Kidney (tissue), 14 donors: ENCODE data around the gene MASP2. TPM values are rescaled to one million over a fixed set of nuclear protein-coding genes. Genes with fewer than 3 reads are reported as not detected.
"Not testable (repeated sequence)": the region's sequence is repeated elsewhere in the genome, so short reads cannot be mapped to it uniquely, and the experiment has no call there.

ENCODE experiments used
- DNase-seq, 5 donors: peaks; one replicate each; pipeline ENCODE4 v3.0.0-alpha.2; 2013 to 2020
- FAIRE-seq: peaks from 2 replicates; lab custom pipeline; 2012; peaks lifted over from hg19 to GRCh38; lab: Jason Lieb, UNC
- H3K27ac ChIP-seq, 2 donors: one replicate each; pipeline ENCODE4 v1.7.0; 2013; ENCODE audit warnings: low read depth in 2 of 2, low read length in 2 of 2, inconsistent platforms in 1 of 2
- H3K27me3 ChIP-seq: one replicate; pipeline ENCODE4 v1.7.1; 2013; ENCODE audit warnings: low read length, inconsistent platforms; ENCODE audit not compliant: control insufficient read depth, insufficient read depth
- H3K36me3 ChIP-seq, 3 donors: one replicate each; pipeline versions ENCODE4 v1.7.0 to v1.7.1; 2013; ENCODE audit warnings: low read length in 3 of 3, control low read depth in 1 of 3, inconsistent platforms in 1 of 3; ENCODE audit not compliant: insufficient read depth in 3 of 3, control insufficient read depth in 2 of 3
- H3K4me1 ChIP-seq, 3 donors: one replicate each; pipeline versions ENCODE4 v1.7.0 to v1.7.1; 2013; ENCODE audit warnings: low read length in 3 of 3, inconsistent platforms in 1 of 3, low read depth in 1 of 3; ENCODE audit not compliant: control insufficient read depth in 2 of 3, insufficient read depth in 2 of 3
- H3K4me3 ChIP-seq, 3 donors: one replicate each; pipeline versions ENCODE4 v1.7.0 to v1.8.1; 2013; ENCODE audit warnings: low read length in 3 of 3, control low read depth in 1 of 3, inconsistent platforms in 1 of 3
- H3K9ac ChIP-seq, 3 donors: one replicate each; pipeline versions ENCODE4 v1.7.0 to v1.7.1; 2013; ENCODE audit warnings: low read length in 3 of 3, control low read depth in 1 of 3, inconsistent platforms in 1 of 3
- H3K9me3 ChIP-seq, 3 donors: one replicate each; pipeline versions ENCODE4 v1.7.0 to v1.7.1; 2013; ENCODE audit warnings: low read length in 3 of 3, control low read depth in 1 of 3, inconsistent platforms in 1 of 3; ENCODE audit not compliant: control insufficient read depth in 2 of 3, insufficient read depth in 1 of 3
- intact Hi-C: fragments of 100-400 bp; cut with DNase I; formaldehyde crosslinking; loops from one replicate; pipeline ENCODE4 v1.11.1; 2022
- polyA plus RNA-seq: library from polyadenylated mRNA; stranded (reverse); fragments of 350-450 nt; fragmentation: Illumina TruSeq; extraction: RNeasy Lipid Tissue Mini Kit (QIAGEN cat#74804); gene quantifications from one replicate; pipeline ENCODE4 v1.2.3, GENCODE V29; 2014; ENCODE audit warnings: low read depth, low replicate concordance; ENCODE audit not compliant: insufficient read depth
- total RNA-seq: library from RNA; stranded (reverse); fragmentation: NEBNext Ultra II Directional; extraction: Animal tissue kit (Norgen Biotek cat#: 25700); gene quantifications from one replicate; pipeline ENCODE4 v1.2.1, GENCODE V29; 2021
- TF ChIP-seq, protein P1 (sequence below): IDR thresholded peaks from 3 replicates; pipeline ENCODE4 v1.5.1; 2012; ENCODE audit warnings: mild to moderate bottlenecking, moderate library complexity, borderline replicate concordance; ENCODE audit not compliant: insufficient read depth; ENCODE audit errors: extremely low read depth
- donor health status: control.
- donor health status: control.
- donor health status: control.
- donor health status: control.
- donor health status: control.
- donor health status: DM: yes; HTN: yes; CAD: no.
- donor health status: Normal renal cell carcinoma (clear cell type).

Gene MASP2
- total and polyA plus RNA-seq, 2 donors from 2014 or later, result not detected

DNA sequence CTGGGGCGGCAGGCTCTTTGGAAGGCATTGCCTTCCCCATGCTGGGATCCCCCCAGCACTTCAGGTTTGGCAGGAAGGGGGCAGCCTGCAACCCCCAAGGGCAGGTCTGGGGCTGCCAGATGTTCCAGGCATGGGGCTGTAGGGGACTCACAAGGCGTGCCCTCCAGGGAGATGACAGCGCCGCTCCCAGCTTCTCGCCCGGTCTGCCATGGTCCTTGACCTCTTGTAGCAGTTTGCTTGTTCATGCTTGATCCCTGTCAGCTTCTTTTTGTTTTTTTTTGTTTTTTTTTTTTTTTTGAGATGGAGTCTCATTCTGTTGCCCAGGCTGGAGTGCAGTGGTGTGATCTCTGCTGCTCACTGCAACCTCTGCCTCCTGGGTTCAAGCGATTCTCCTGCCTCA is 56.2 kb downstream of the MASP2 start:
- DNase-seq (peak in 1 of 5 donors; percentile 41), FAIRE-seq (no peak)
- H3K4me1 ChIP-seq, result no peaks in the 10 kb centered on the region
- no peak overlapping the region for H3K4me3 ChIP-seq
- no peaks in the 10 kb centered on the region for H3K36me3 ChIP-seq
- no peaks in the 10 kb centered on the region for H3K9me3 ChIP-seq
- TF ChIP-seq, protein P1, sequence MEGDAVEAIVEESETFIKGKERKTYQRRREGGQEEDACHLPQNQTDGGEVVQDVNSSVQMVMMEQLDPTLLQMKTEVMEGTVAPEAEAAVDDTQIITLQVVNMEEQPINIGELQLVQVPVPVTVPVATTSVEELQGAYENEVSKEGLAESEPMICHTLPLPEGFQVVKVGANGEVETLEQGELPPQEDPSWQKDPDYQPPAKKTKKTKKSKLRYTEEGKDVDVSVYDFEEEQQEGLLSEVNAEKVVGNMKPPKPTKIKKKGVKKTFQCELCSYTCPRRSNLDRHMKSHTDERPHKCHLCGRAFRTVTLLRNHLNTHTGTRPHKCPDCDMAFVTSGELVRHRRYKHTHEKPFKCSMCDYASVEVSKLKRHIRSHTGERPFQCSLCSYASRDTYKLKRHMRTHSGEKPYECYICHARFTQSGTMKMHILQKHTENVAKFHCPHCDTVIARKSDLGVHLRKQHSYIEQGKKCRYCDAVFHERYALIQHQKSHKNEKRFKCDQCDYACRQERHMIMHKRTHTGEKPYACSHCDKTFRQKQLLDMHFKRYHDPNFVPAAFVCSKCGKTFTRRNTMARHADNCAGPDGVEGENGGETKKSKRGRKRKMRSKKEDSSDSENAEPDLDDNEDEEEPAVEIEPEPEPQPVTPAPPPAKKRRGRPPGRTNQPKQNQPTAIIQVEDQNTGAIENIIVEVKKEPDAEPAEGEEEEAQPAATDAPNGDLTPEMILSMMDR, result no peak
- H3K9ac ChIP-seq, result no peak overlapping the region
- intact Hi-C loops, result no loop called here
- H3K27ac ChIP-seq, result no peak overlapping the region
- H3K27me3 ChIP-seq, result no peaks in the 10 kb centered on the region

- H3K27me3 ChIP-seq, FAIRE-seq, H3K4me1 ChIP-seq, H3K36me3 ChIP-seq, H3K27ac ChIP-seq, H3K9ac ChIP-seq, intact Hi-C loops, H3K4me3 ChIP-seq, H3K9me3 ChIP-seq: not testable (repeated sequence)
- peak in 1 of 5 donors; percentile 23 for DNase-seq
Measured at GRCh38 chr1:10989920-10990516, 57.0 kb downstream of the MASP2 start.

DNA sequence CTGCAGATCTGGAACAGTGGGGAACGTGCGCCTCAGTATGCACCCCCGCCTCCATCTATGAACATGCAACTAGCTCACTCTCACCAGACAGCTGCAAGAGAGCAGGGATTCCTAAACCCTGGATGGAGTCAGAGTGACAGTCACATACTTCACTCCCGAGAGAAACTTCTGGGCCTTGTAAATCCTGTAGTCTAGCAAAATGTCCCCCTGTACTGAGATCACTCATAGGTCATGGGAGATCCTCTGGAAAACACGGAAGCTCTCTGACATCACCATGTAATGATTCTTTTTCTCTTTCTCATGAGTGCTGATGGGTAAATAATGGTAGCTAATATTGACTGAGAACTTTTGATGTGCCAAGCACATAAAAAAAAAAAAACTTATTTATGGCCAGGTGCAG is 57.9 kb downstream of the MASP2 start:
- Histone ChIP-seq H3K36me3 (no peaks in the 10 kb centered on the region), H3K4me3 (no peak overlapping the region), H3K27ac (no peak overlapping the region), H3K9me3 (no peaks in the 10 kb centered on the region), H3K9ac (no peak overlapping the region), H3K27me3 (no peaks in the 10 kb centered on the region), H3K4me1 (no peaks in the 10 kb centered on the region)
- DNase-seq (no peak), FAIRE-seq (no peak)
- intact Hi-C loops, result no loop called here
- TF ChIP-seq, protein P1, result no peak

DNA sequence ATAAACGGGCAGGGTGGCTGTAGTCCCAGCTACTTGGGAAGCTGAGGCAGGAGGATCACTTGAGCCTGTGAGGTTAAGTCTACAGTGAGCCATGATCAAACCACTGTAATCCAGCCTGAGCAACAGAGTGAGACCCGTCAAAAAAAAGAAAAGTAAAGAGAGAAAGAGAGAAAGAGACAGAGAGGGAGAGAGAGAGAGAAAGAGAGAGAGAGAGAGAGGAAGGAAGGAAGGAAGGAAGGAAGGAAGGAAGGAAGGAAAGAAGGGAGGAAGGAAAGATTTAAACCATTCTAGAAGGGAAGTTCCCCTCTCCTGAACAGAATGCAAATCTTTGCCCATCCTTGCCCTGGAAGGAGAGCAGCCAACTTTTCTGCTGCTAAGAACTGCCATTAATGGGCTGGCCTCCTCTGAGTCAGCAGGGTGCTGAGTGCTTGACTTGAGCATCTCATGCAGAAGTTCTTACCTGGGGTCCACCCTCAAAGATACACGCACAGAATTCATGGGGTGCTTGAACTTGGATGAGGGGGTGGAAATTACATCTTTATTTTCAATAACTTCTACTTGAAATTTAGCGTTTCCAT is 59.1 kb downstream of the MASP2 start:
- H3K27me3 ChIP-seq, result no peaks in the 10 kb centered on the region
- H3K9ac ChIP-seq, result no peak overlapping the region
- no peaks in the 10 kb centered on the region for H3K9me3 ChIP-seq
- H3K4me3 ChIP-seq, result no peak overlapping the region
- TF ChIP-seq, protein P1, result no peak
- intact Hi-C loops, result no loop called here
- no peak for DNase-seq
- no peaks in the 10 kb centered on the region for H3K4me1 ChIP-seq
- no peak overlapping the region for H3K27ac ChIP-seq
- H3K36me3 ChIP-seq, result no peaks in the 10 kb centered on the region
- no peak for FAIRE-seq
